ENCODE results near the gene TEX13D.

GRCh38 chrX:124383354-124383753 is 50.9 kb downstream of the TEX13D start:
- TF ChIP-seq, protein P1, sequence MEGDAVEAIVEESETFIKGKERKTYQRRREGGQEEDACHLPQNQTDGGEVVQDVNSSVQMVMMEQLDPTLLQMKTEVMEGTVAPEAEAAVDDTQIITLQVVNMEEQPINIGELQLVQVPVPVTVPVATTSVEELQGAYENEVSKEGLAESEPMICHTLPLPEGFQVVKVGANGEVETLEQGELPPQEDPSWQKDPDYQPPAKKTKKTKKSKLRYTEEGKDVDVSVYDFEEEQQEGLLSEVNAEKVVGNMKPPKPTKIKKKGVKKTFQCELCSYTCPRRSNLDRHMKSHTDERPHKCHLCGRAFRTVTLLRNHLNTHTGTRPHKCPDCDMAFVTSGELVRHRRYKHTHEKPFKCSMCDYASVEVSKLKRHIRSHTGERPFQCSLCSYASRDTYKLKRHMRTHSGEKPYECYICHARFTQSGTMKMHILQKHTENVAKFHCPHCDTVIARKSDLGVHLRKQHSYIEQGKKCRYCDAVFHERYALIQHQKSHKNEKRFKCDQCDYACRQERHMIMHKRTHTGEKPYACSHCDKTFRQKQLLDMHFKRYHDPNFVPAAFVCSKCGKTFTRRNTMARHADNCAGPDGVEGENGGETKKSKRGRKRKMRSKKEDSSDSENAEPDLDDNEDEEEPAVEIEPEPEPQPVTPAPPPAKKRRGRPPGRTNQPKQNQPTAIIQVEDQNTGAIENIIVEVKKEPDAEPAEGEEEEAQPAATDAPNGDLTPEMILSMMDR (conservative IDR thresholded peaks at IDR 0.05; ENCODE audit: low read depth, low read length) = no peak
- no peak for TF ChIP-seq EZH2 (IDR thresholded peaks at IDR 0.05; ENCODE audit: borderline replicate concordance, low read depth, low read length, poor library complexity, severe bottlenecking)

Data from A673 (cell line).